Neural progenitor cell (in vitro differentiated cells): ENCODE measurements around the gene P2RX3. TPM values are rescaled to one million over a fixed set of nuclear protein-coding genes. Genes with fewer than 3 reads are reported as not detected.

Experiments used
- DNase-seq: peaks from one replicate; pipeline ENCODE4 v3.0.0-alpha.2; 2016; ENCODE audit warnings: low spot score
- H2AFZ ChIP-seq: fragments of 200-600 bp; sonication (generic); replicated peaks from 2 replicates; pipeline ENCODE4 v1.6.1; 2016; ENCODE audit warnings: antibody characterized with exemption
- H3F3A ChIP-seq: fragments of 200-600 bp; sonication (generic); 2 replicates; pipeline ENCODE4 v1.6.1; 2016; ENCODE audit warnings: antibody characterized with exemption, low read depth
- H3K27ac ChIP-seq: fragments of 200-600 bp; sonication (generic); 2 replicates; pipeline ENCODE4 v1.5.1; 2016; ENCODE audit warnings: mild to moderate bottlenecking
- H3K27me3 ChIP-seq: fragments of 200-600 bp; sonication (generic); 2 replicates; pipeline ENCODE4 v1.6.1; 2016; ENCODE audit warnings: mild to moderate bottlenecking, moderate library complexity
- H3K36me3 ChIP-seq: fragments of 200-600 bp; sonication (generic); 2 replicates; pipeline ENCODE4 v1.5.1; 2016
- H3K4me1 ChIP-seq: fragments of 200-600 bp; sonication (generic); 2 replicates; pipeline ENCODE4 v1.6.1; 2016; ENCODE audit warnings: mixed run types
- H3K4me2 ChIP-seq: fragments of 200-600 bp; sonication (generic); 2 replicates; pipeline ENCODE4 v1.6.1; 2016
- H3K4me3 ChIP-seq: fragments of 200-600 bp; sonication (generic); 2 replicates; pipeline ENCODE4 v1.5.1; 2016
- H3K79me2 ChIP-seq: fragments of 200-600 bp; sonication (generic); 2 replicates; pipeline ENCODE4 v1.6.1; 2016; ENCODE audit warnings: low read depth
- H3K9ac ChIP-seq: fragments of 200-600 bp; sonication (generic); 2 replicates; pipeline ENCODE4 v1.6.1; 2016
- H3K9me3 ChIP-seq: fragments of 200-600 bp; sonication (generic); 2 replicates; pipeline ENCODE4 v1.5.1; 2016; ENCODE audit warnings: low read depth
- H4K20me1 ChIP-seq: fragments of 200-600 bp; sonication (generic); 2 replicates; pipeline ENCODE4 v1.6.1; 2016; ENCODE audit warnings: low read depth
- H3K27ac Mint-ChIP-seq: 3 replicates; pipeline ENCODE4 v1.8.0; 2021; ENCODE audit warnings: mixed read lengths
- H3K27me3 Mint-ChIP-seq: 2 replicates; pipeline ENCODE4 v1.8.0; 2022; ENCODE audit warnings: low read depth, mild to moderate bottlenecking, inconsistent platforms, moderate library complexity, mixed read lengths; ENCODE audit not compliant: insufficient read depth
- H3K36me3 Mint-ChIP-seq: 3 replicates; pipeline ENCODE4 v1.8.0; 2021; ENCODE audit warnings: mixed read lengths
- H3K4me1 Mint-ChIP-seq: 3 replicates; pipeline ENCODE4 v1.8.0; 2021; ENCODE audit warnings: mixed read lengths
- H3K4me3 Mint-ChIP-seq: 3 replicates; pipeline ENCODE4 v1.8.0; 2021; ENCODE audit warnings: mild to moderate bottlenecking, moderate library complexity, mixed read lengths
- H3K9me3 Mint-ChIP-seq: 3 replicates; pipeline ENCODE4 v1.8.0; 2020; ENCODE audit warnings: mixed read lengths
- CTCF ChIP-seq: fragments of 200-600 bp; sonication (generic); IDR thresholded peaks from 2 replicates; pipeline ENCODE4 v1.5.1; 2017; ENCODE audit warnings: antibody characterized with exemption, mild to moderate bottlenecking
- EZH2 ChIP-seq: fragments of 200-600 bp; sonication (generic); IDR thresholded peaks from 2 replicates; pipeline ENCODE4 v1.6.1; 2017; ENCODE audit warnings: antibody characterized with exemption, mild to moderate bottlenecking, moderate library complexity
- EZH2phosphoT487 ChIP-seq: fragments of 200-600 bp; sonication (generic); IDR thresholded peaks from 2 replicates; pipeline ENCODE4 v1.6.1; 2017; ENCODE audit warnings: antibody characterized with exemption
- total RNA-seq: library from RNA; depleted of rRNA; stranded (reverse); fragments of >200 nt; gene quantifications from 2 replicates; pipeline ENCODE4 v1.2.3, GENCODE V29; 2015; ENCODE audit warnings: low replicate concordance

P2RX3 gene
- total RNA-seq, 1 donor from 2014 or later, result 2.4 TPM

- Histone ChIP-seq H3K4me3 (no peak overlapping the region), H3K79me2 (no peaks in the 10 kb centered on the region), H3F3A (no peaks in the 10 kb centered on the region), H3K9ac (no peak overlapping the region), H3K4me1 (no peaks in the 10 kb centered on the region), H3K36me3 (no peaks in the 10 kb centered on the region), H4K20me1 (no peaks in the 10 kb centered on the region), H3K9me3 (no peaks in the 10 kb centered on the region), H3K27me3 (peaks cover 14% of the 10 kb centered on the region), H3K4me2 (peak overlapping the region; percentile 24), H3K27ac (no peak overlapping the region), H2AFZ (no peak overlapping the region)
- no peaks in the 10 kb centered on the region for H3K36me3 Mint-ChIP-seq
- H3K4me3 Mint-ChIP-seq, result no peak overlapping the region
- no peaks in the 10 kb centered on the region for H3K9me3 Mint-ChIP-seq
- no peaks in the 10 kb centered on the region for H3K4me1 Mint-ChIP-seq
- no peak for TF ChIP-seq EZH2
- no peak for TF ChIP-seq CTCF
- no peak for TF ChIP-seq EZH2phosphoT487
- DNase-seq, result no peak
- H3K27me3 Mint-ChIP-seq, result peaks cover 20% of the 10 kb centered on the region
- H3K27ac Mint-ChIP-seq, result no peak overlapping the region
Observed at GRCh38 chr11:57376095-57377090, 38.2 kb downstream of the P2RX3 start.

GRCh38 chr11:57377107-57377506 is 39.0 kb downstream of the P2RX3 start:
- H3K9me3 Mint-ChIP-seq, result no peaks in the 10 kb centered on the region
- H3K9me3 ChIP-seq, result no peaks in the 10 kb centered on the region
- H3K36me3 ChIP-seq, result no peaks in the 10 kb centered on the region
- H3K27me3 Mint-ChIP-seq, result peaks cover 24% of the 10 kb centered on the region
- no peaks in the 10 kb centered on the region for H3K79me2 ChIP-seq
- TF ChIP-seq EZH2 (no peak), EZH2phosphoT487 (no peak), CTCF (no peak)
- H3K27ac ChIP-seq, result no peak overlapping the region
- no peaks in the 10 kb centered on the region for H3K36me3 Mint-ChIP-seq
- H2AFZ ChIP-seq, result no peak overlapping the region
- H3K4me3 ChIP-seq, result no peak overlapping the region
- no peaks in the 10 kb centered on the region for H3F3A ChIP-seq
- no peaks in the 10 kb centered on the region for H4K20me1 ChIP-seq
- no peaks in the 10 kb centered on the region for H3K4me1 ChIP-seq
- no peak overlapping the region for H3K4me2 ChIP-seq
- DNase-seq, result no peak
- H3K9ac ChIP-seq, result no peak overlapping the region
- H3K27ac Mint-ChIP-seq, result no peak overlapping the region
- no peaks in the 10 kb centered on the region for H3K4me1 Mint-ChIP-seq
- no peak overlapping the region for H3K4me3 Mint-ChIP-seq
- peaks cover 14% of the 10 kb centered on the region for H3K27me3 ChIP-seq

GRCh38 chr11:57378186-57378585 is 40.0 kb downstream of the P2RX3 start:
- Histone ChIP-seq H3K4me3 (no peak overlapping the region), H3K4me2 (no peak overlapping the region), H3K27me3 (peaks cover 14% of the 10 kb centered on the region), H2AFZ (no peak overlapping the region), H3K4me1 (no peaks in the 10 kb centered on the region), H3K27ac (no peak overlapping the region), H3K36me3 (no peaks in the 10 kb centered on the region), H3K9me3 (no peaks in the 10 kb centered on the region), H3K79me2 (no peaks in the 10 kb centered on the region), H3K9ac (no peak overlapping the region), H3F3A (no peaks in the 10 kb centered on the region), H4K20me1 (no peaks in the 10 kb centered on the region)
- no peaks in the 10 kb centered on the region for H3K4me1 Mint-ChIP-seq
- H3K27ac Mint-ChIP-seq, result no peak overlapping the region
- TF ChIP-seq CTCF (no peak), EZH2phosphoT487 (no peak)
- no peaks in the 10 kb centered on the region for H3K36me3 Mint-ChIP-seq
- H3K9me3 Mint-ChIP-seq, result no peaks in the 10 kb centered on the region
- no peak overlapping the region for H3K4me3 Mint-ChIP-seq
- DNase-seq, result no peak
- peaks cover 24% of the 10 kb centered on the region for H3K27me3 Mint-ChIP-seq
